SU-DHL-6 (cell line): ENCODE measurements around the gene ATP9B.

ENCODE experiments used
- CTCF ChIP-seq: fragments of 200-600 bp; sonication (generic); IDR thresholded peaks from one replicate; pipeline ENCODE4 v1.5.1; 2017; ENCODE audit warnings: antibody characterized with exemption, mild to moderate bottlenecking, low read length, moderate library complexity; ENCODE audit not compliant: insufficient read depth, poor library complexity, severe bottlenecking
- EZH2phosphoT487 ChIP-seq: fragments of 200-600 bp; sonication (generic), shearing (Covaris generic); conservative IDR thresholded peaks from 2 replicates; pipeline ENCODE4 v1.6.1; 2018; ENCODE audit warnings: mild to moderate bottlenecking, antibody characterized with exemption, low read length, moderate library complexity, mixed read lengths

- TF ChIP-seq EZH2phosphoT487: no peak
- TF ChIP-seq CTCF: no peak
Measured at GRCh38 chr18:79424008-79424565, 354.9 kb downstream of the ATP9B start.
